Muscle of leg (tissue), 11 donors: Measurements from ENCODE around the gene NKIRAS2. TPM values are rescaled to one million over a fixed set of nuclear protein-coding genes. Genes with fewer than 3 reads are reported as not detected.

Experiments used
- DNase-seq: peaks from one replicate; pipeline ENCODE4 v3.0.0; 2013
- H3K27ac ChIP-seq: one replicate; pipeline ENCODE4 v1.5.1; 2013; ENCODE audit warnings: mild to moderate bottlenecking, low read length, control low read depth
- H3K27me3 ChIP-seq: one replicate; pipeline ENCODE4 v1.6.1; 2013; ENCODE audit warnings: low read length; ENCODE audit not compliant: control insufficient read depth, insufficient read depth
- H3K36me3 ChIP-seq: one replicate; pipeline ENCODE4 v1.6.1; 2013; ENCODE audit warnings: low read length; ENCODE audit not compliant: control insufficient read depth, insufficient read depth
- H3K4me1 ChIP-seq: one replicate; pipeline ENCODE4 v1.6.1; 2013; ENCODE audit warnings: low read length; ENCODE audit not compliant: control insufficient read depth, insufficient read depth
- H3K4me3 ChIP-seq: one replicate; pipeline ENCODE4 v1.5.1; 2013; ENCODE audit warnings: low read length, control low read depth
- H3K9me3 ChIP-seq: replicated peaks from 2 replicates; pipeline ENCODE4 v1.6.1; 2013; ENCODE audit warnings: low read depth, low read length; ENCODE audit not compliant: control insufficient read depth
- WGBS: methylation state at CpG from one replicate; pipeline ENCODE4 v1.1.5; 2013; ENCODE audit warnings: missing lambda C conversion rate; ENCODE audit not compliant: insufficient coverage; 5-methylcytosine and 5-hydroxymethylcytosine counted together
- polyA plus RNA-seq, 8 donors: library from polyadenylated mRNA; unstranded; fragments of 120-200 nt; gene quantifications; one replicate each; pipeline versions ENCODE4 v1.2.1 to v1.2.3, GENCODE V29; 2013; ENCODE audit warnings: inconsistent platforms in 1 of 8, low replicate concordance in 1 of 8; ENCODE audit not compliant: insufficient read length in 8 of 8, insufficient read depth in 1 of 8
- total RNA-seq: library from RNA; stranded (reverse); fragments of 120-200 nt; gene quantifications from one replicate; pipeline ENCODE4 v1.2.4, GENCODE V29; 2013

Gene NKIRAS2
- total and polyA plus RNA-seq, 9 donors: 35.0 to 55.8 (median 47.7) TPM

GRCh38 chr17:42061646-42062487, 42.0 kb downstream of the NKIRAS2 start:
- H3K27ac ChIP-seq: no peak overlapping the region
- 56% methylated on average over 5 of the region's 5 CpGs for WGBS
- no peaks in the 10 kb centered on the region for H3K27me3 ChIP-seq
- peaks cover 28% of the 10 kb centered on the region for H3K4me1 ChIP-seq
- DNase-seq: no peak
- H3K4me3 ChIP-seq: no peak overlapping the region
- no peaks in the 10 kb centered on the region for H3K9me3 ChIP-seq
- H3K36me3 ChIP-seq: no peaks in the 10 kb centered on the region

- Histone ChIP-seq H3K27me3 (no peaks in the 10 kb centered on the region), H3K9me3 (no peaks in the 10 kb centered on the region), H3K36me3 (no peaks in the 10 kb centered on the region), H3K4me3 (no peak overlapping the region), H3K27ac (no peak overlapping the region), H3K4me1 (peaks cover 32% of the 10 kb centered on the region)
- WGBS: 58% methylated on average over 13 of the region's 14 CpGs
- no peak for DNase-seq
These were observed 42.8 kb downstream of the NKIRAS2 start for GRCh38 chr17:42062681-42063080.

DNA sequence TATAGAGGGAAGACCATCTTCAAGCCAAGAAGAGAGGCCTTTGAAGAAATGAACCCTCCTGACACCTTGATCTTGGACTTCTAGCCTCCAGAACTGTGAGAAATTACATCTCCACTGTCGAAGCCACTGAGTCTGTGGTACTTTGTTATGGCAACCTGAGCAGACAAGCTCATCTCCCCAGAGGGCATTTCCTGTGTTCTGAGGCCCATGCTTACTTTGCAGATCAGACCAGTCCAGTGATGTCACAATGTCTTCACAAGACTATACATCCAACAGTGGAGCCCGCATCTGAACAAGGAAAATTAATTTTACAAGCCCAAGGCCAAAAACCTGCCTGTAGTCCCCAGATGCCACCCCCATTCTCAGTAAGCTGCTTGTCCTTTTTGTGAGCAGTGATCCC, 45.3 kb downstream of the NKIRAS2 start:
- WGBS: 81% methylated on average over 2 of the region's 2 CpGs
- Histone ChIP-seq H3K36me3 (no peaks in the 10 kb centered on the region), H3K27me3 (no peaks in the 10 kb centered on the region), H3K27ac (no peak overlapping the region), H3K4me1 (peaks cover 38% of the 10 kb centered on the region), H3K4me3 (no peak overlapping the region), H3K9me3 (no peaks in the 10 kb centered on the region)
- no peak for DNase-seq

GRCh38 chr17:42067371-42068091, 47.6 kb downstream of the NKIRAS2 start:
- Histone ChIP-seq H3K36me3 (no peaks in the 10 kb centered on the region), H3K9me3 (no peaks in the 10 kb centered on the region), H3K27me3 (peaks cover 21% of the 10 kb centered on the region), H3K4me1 (peaks cover 37% of the 10 kb centered on the region), H3K27ac (peak overlapping the region; percentile 25), H3K4me3 (no peak overlapping the region)
- DNase-seq: peak; percentile 51
- WGBS: 32% methylated on average over 9 of the region's 12 CpGs

DNA sequence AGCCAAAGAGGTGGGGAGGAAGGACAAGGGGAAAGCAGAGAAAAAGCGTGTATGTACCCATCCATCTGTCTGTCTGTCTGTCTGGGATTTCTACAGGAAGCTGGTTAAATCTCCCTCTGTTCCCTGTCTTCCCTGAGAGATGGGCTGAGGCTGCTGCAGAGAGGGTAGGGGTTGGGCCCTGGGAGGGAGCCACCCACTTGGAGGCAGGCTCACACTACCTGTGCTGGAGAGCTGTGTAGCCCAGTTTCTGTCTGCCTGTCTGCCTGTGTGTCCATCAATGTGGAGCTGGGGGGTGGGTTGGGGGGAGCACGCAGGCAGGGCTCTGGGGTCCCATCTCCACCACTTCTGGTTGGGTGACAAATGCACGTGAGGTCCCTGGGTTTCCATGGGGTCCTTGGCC, 49.1 kb downstream of the NKIRAS2 start:
- Histone ChIP-seq H3K9me3 (no peaks in the 10 kb centered on the region), H3K36me3 (no peaks in the 10 kb centered on the region), H3K27ac (no peak overlapping the region), H3K4me3 (no peak overlapping the region), H3K27me3 (peaks cover 32% of the 10 kb centered on the region), H3K4me1 (peaks cover 28% of the 10 kb centered on the region)
- DNase-seq: no peak
- 57% methylated on average over 3 of the region's 3 CpGs for WGBS

- no peak for DNase-seq
- Histone ChIP-seq H3K4me3 (no peak overlapping the region), H3K27me3 (peaks cover 32% of the 10 kb centered on the region), H3K27ac (no peak overlapping the region), H3K9me3 (no peaks in the 10 kb centered on the region), H3K4me1 (peaks cover 25% of the 10 kb centered on the region), H3K36me3 (no peaks in the 10 kb centered on the region)
- WGBS: no CpG with 5 or more reads among the region's 3 CpGs
These were observed 51.9 kb downstream of the NKIRAS2 start for GRCh38 chr17:42071810-42072209.

- no peak for DNase-seq
- Histone ChIP-seq H3K9me3 (no peaks in the 10 kb centered on the region), H3K27me3 (peaks cover 34% of the 10 kb centered on the region), H3K4me3 (peak overlapping the region; percentile 13), H3K4me1 (peaks cover 27% of the 10 kb centered on the region), H3K27ac (no peak overlapping the region), H3K36me3 (no peaks in the 10 kb centered on the region)
- 3% methylated on average over 57 of the region's 67 CpGs for WGBS
These were observed 52.7 kb downstream of the NKIRAS2 start for GRCh38 chr17:42072323-42073187.

Other genes starting within 250 kb of the NKIRAS2 start
- 18.6 TPM for gene JUP, start 233.4 kb upstream of the NKIRAS2 start, total RNA-seq
- gene JUP, start 233.4 kb upstream of the NKIRAS2 start, polyA plus RNA-seq: 10 to 100 TPM; 27.6 to 65.2 (median 37.3) TPM
- gene P3H4, start 208.1 kb upstream of the NKIRAS2 start, total RNA-seq: 39.7 TPM
- gene P3H4, start 208.1 kb upstream of the NKIRAS2 start, polyA plus RNA-seq: 10 to 100 TPM; 35.5 to 68.4 (median 47.0) TPM
- gene FKBP10, start 207.1 kb upstream of the NKIRAS2 start, total RNA-seq: 141 TPM
- gene FKBP10, start 207.1 kb upstream of the NKIRAS2 start, polyA plus RNA-seq: 100 to 1,000 TPM; 113 to 226 (median 154) TPM
- 54.8 TPM for gene NT5C3B, start 183.9 kb upstream of the NKIRAS2 start, total RNA-seq
- gene NT5C3B, start 183.9 kb upstream of the NKIRAS2 start, polyA plus RNA-seq: 10 to 100 TPM; 36.8 to 60.1 (median 47.9) TPM
- gene KLHL10, start 182.3 kb upstream of the NKIRAS2 start, total RNA-seq: 0.09 TPM
- under 1 TPM in 7 of 8 donors, not detected in 1; 0.08 to 0.51 (median 0.23) TPM for gene KLHL10, start 182.3 kb upstream of the NKIRAS2 start, polyA plus RNA-seq
- 15.8 TPM for gene KLHL11, start 154.7 kb upstream of the NKIRAS2 start, total RNA-seq
- 1 to 10 TPM; 3.2 to 6.3 (median 5.2) TPM for gene KLHL11, start 154.7 kb upstream of the NKIRAS2 start, polyA plus RNA-seq
- 39.6 TPM for gene ACLY, start 101.1 kb upstream of the NKIRAS2 start, total RNA-seq
- 10 to 100 TPM; 46.3 to 81.6 (median 60.5) TPM for gene ACLY, start 101.1 kb upstream of the NKIRAS2 start, polyA plus RNA-seq
- gene ODAD4, start 89.5 kb upstream of the NKIRAS2 start, total RNA-seq: 0.44 TPM
- 1 to 10 TPM in 3 of 8 donors, under 1 TPM in 5; 0.71 to 1.9 (median 0.97) TPM for gene ODAD4, start 89.5 kb upstream of the NKIRAS2 start, polyA plus RNA-seq
- gene CNP, start 53.3 kb upstream of the NKIRAS2 start, total RNA-seq: 25.8 TPM
- gene CNP, start 53.3 kb upstream of the NKIRAS2 start, polyA plus RNA-seq: 10 to 100 TPM; 38.8 to 77.5 (median 51.8) TPM
- gene DNAJC7, start 2.7 kb upstream of the NKIRAS2 start, total RNA-seq: 58.3 TPM
- gene DNAJC7, start 2.7 kb upstream of the NKIRAS2 start, polyA plus RNA-seq: 100 to 1,000 TPM in 4 of 8 donors, 10 to 100 TPM in 4; 87.0 to 113 (median 102) TPM
- 1.5 TPM for gene C17orf113, start 30.5 kb downstream of the NKIRAS2 start, total RNA-seq
- gene C17orf113, start 30.5 kb downstream of the NKIRAS2 start, polyA plus RNA-seq: 1 to 10 TPM in 7 of 8 donors, under 1 TPM in 1; 0.93 to 1.8 (median 1.3) TPM
- 2.8 TPM for gene ZNF385C, start 78.4 kb downstream of the NKIRAS2 start, total RNA-seq
- gene ZNF385C, start 78.4 kb downstream of the NKIRAS2 start, polyA plus RNA-seq: 10 to 100 TPM in 1 of 8 donors, 1 to 10 TPM in 7; 6.3 to 10.0 (median 7.7) TPM
- 8.1 TPM for gene DHX58, start 92.6 kb downstream of the NKIRAS2 start, total RNA-seq
- 1 to 10 TPM; 4.2 to 6.6 (median 5.2) TPM for gene DHX58, start 92.6 kb downstream of the NKIRAS2 start, polyA plus RNA-seq
- gene KAT2A, start 101.3 kb downstream of the NKIRAS2 start, total RNA-seq: 16.7 TPM
- gene KAT2A, start 101.3 kb downstream of the NKIRAS2 start, polyA plus RNA-seq: 10 to 100 TPM; 37.5 to 62.0 (median 47.1) TPM
- 0.13 TPM for gene HSPB9, start 102.7 kb downstream of the NKIRAS2 start, total RNA-seq
- under 1 TPM; 0.11 to 0.41 (median 0.21) TPM for gene HSPB9, start 102.7 kb downstream of the NKIRAS2 start, polyA plus RNA-seq
- 38.3 TPM for gene RAB5C, start 134.9 kb downstream of the NKIRAS2 start, total RNA-seq
- gene RAB5C, start 134.9 kb downstream of the NKIRAS2 start, polyA plus RNA-seq: 10 to 100 TPM; 63.0 to 90.4 (median 75.2) TPM
- gene KCNH4, start 161.1 kb downstream of the NKIRAS2 start, total RNA-seq: not detected
- under 1 TPM in 3 of 8 donors, not detected in 5; 0.04 to 0.05 (median 0.05) TPM for gene KCNH4, start 161.1 kb downstream of the NKIRAS2 start, polyA plus RNA-seq
- 0.13 TPM for gene HCRT, start 165.4 kb downstream of the NKIRAS2 start, total RNA-seq
- under 1 TPM; 0.33 to 0.94 (median 0.64) TPM for gene HCRT, start 165.4 kb downstream of the NKIRAS2 start, polyA plus RNA-seq
- gene GHDC, start 174.4 kb downstream of the NKIRAS2 start, total RNA-seq: 9.3 TPM
- 10 to 100 TPM in 5 of 8 donors, 1 to 10 TPM in 3; 8.2 to 15.8 (median 10.9) TPM for gene GHDC, start 174.4 kb downstream of the NKIRAS2 start, polyA plus RNA-seq